Stimulated activated CD4-positive, alpha-beta T cell treated with anti-CD3 and anti-CD28 coated beads, Interleukin-4, amount 100 ng/mL, for 1 hour (primary cell): ENCODE data around the gene SELPLG.
"Not testable (repeated sequence)": the region's sequence is repeated elsewhere in the genome, so short reads cannot be mapped to it uniquely, and the experiment has no call there.

Source experiments
- DNase-seq: peaks from one replicate; pipeline ENCODE4 v3.0.0-alpha.2; 2020

Gene SELPLG, protein sequence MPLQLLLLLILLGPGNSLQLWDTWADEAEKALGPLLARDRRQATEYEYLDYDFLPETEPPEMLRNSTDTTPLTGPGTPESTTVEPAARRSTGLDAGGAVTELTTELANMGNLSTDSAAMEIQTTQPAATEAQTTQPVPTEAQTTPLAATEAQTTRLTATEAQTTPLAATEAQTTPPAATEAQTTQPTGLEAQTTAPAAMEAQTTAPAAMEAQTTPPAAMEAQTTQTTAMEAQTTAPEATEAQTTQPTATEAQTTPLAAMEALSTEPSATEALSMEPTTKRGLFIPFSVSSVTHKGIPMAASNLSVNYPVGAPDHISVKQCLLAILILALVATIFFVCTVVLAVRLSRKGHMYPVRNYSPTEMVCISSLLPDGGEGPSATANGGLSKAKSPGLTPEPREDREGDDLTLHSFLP

DNA sequence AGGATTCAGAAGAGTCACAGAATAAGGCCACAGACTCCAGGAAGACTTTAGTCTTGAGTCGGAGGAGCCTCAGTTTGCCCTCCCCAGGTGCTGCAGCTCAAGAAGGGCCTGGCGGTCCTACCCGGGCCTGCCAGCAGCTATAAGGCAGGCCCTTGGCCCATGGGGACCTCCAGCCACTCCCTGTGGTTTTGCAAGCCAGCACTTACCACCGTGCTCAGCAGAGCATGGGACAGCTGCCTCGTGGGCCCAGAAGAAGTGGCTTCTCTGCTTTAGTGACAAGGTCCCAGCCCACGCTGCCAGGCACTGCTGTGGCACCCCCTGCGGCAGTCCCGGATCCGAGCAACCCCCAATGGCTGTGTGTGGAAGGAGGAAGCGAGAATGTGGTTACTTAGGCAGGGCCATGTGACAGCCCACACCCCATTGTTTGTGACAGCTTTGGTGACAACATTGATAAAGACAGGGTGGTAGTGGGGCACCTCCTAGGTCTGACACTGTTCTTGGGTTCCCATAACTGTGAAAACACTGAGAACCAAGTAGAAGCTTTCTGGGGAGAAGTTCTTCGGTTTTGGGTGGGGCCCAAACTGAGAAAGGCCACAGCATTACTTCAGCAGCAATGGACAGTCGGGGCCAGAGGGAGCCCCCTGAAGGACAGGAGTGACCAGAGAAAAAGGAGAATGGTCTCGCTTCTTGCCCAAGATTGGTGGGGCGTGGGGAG is at the start of gene SELPLG:
TSS of gene SELPLG (minus strand) at position 361 of the 715 bp plus-strand sequence. CDS start 9,587 bp downstream, outside the sequence.
- peak; percentile 78 for DNase-seq

DNA sequence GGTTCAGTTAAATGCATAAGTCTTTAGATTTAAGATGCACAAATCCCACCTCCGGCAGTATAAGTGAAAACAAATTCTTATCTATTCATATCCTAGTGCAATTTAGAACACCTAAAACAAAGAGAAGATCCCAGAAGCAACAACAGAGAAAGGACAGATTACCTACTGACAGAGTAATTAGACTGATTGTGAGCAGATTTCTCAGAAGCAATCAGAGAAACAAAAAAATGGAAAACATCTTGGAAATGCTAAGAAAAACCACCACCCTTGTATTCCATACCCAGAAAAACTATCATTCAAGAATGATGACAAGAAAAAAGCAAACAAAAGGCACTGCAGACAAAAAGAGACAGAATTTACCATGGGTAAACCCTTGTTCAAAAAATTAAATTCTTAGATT is 47.6 kb upstream of the SELPLG start:
- no peak for DNase-seq

DNA sequence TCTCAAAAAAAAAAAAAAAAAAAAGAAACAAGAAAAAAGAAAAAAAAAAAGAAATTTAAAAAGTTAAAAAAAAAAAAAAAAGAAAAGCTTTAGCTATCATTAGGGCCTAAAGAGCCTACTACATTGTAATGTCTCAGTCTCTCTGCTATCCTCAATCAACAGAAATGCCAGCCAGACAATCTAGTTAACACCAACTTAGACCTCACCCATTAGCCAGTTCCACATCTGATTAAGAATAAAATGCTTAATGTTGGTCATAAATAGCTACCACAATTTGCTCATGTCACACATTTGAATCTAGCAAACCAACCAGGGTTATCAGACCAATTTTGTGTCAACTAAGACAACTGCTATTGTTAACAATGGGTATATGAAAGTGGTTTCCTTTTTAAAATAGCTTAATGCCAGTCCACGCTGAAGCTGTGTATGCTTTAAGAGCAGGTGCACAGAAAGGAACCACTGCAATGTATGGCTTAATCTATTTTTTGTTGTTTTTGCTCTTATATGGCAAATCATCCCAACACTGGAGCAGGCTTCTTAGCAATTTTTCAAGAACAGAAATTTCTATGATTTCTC is 45.5 kb upstream of the SELPLG start:
- no peak for DNase-seq

DNA sequence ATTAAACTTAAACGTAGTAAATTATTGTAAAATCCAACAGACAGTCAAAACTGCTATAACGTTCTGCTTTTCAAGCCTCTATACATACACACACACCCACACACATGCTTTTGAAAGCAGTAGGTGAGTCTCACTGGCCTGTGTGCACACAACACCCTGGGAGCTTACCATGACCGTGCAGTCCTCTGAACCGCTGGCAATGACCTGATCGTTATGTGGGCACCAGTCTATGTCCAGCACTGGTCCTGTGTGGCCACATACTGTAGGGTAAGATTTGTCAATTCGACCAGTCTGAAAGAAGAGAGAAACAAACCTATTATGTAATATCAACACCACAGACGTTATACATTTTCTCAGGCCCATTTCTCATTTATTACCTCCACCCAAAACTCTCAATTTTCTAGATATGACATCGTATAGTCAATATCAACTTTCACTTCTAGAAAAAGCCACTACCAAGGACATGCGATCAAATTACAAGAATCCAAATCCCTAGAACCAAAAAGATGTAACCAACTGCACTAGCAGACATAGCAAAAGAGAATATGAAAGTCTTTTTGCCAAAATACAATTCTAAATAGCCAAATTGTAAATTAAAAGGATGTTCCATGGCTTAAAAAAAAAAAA is 44.5 kb upstream of the SELPLG start:
- no peak for DNase-seq

DNA sequence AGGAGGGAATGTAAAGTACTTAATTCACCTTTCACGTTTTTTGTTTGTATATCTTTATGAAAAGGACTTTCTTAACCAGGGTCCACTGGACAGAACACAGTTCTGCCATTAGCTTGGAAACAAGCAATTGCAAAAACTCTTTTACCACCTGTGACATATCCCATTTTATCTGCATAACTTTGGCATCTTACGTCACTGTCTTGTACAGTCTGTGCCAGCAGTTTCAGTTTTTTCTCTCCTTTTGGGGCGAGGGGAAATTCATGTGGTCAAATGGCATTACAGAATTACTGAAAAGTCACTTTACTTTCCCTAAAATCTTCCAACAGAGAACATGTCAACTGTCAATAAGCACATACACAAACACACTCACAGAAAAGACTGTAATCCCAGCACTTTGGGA is 43.7 kb upstream of the SELPLG start:
- DNase-seq = no peak

DNA sequence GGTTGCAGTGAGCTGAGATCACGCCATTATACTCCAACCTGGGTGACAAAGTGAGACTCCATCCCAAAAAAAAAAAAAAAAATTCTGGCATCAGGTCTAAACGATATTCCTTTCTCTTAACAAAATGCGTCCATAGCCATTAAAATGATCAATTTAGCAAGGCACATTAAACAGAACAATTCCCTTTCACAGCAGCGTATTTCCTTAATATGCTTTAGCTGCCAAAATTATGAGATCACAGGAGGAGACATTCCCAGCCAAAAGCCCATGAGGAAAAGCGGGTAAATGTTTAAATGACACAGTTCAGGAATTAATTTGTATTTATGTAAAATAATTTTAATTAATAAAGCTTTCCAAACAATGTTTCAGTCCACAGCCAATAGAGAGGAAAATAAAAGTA is 43.0 kb upstream of the SELPLG start:
- no peak for DNase-seq

DNA sequence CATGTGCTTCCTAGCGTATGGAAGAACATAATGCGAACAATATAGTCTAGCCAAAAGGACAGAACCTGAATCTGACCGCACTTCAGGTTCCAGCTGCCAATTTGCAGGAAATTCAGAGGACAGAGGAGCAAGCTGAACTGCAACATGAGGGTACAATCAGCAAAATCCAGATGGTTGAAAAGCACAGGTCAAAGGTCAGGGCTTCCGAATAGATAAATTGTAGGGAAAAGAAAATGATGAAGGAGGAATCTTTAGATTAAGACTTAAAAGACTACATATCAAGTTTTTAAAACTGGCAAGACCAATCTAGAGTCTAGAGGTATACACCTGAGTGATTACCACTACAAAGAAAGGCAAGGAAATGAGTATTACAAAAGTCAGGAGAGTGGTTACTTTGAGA is 42.1 kb upstream of the SELPLG start:
- DNase-seq = no peak

DNA sequence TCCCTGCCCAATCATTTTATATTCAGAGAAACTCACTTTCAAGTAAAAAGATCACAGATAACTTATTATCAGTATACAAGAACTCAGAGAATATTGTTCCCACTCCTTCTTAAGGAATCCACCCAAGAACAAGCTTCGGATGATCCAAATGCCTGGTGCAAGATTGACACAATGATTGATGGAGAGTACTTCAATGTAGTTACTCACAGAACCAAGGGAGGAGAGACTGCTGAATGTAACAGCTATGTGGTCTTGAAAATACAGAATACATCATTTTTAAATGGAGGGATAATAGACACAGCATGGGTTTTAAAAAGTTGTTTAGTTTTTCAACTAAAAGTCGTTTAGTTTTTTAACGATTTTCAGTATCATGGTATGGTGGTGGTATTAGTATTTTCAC is 38.4 kb upstream of the SELPLG start:
- DNase-seq = no peak

DNA sequence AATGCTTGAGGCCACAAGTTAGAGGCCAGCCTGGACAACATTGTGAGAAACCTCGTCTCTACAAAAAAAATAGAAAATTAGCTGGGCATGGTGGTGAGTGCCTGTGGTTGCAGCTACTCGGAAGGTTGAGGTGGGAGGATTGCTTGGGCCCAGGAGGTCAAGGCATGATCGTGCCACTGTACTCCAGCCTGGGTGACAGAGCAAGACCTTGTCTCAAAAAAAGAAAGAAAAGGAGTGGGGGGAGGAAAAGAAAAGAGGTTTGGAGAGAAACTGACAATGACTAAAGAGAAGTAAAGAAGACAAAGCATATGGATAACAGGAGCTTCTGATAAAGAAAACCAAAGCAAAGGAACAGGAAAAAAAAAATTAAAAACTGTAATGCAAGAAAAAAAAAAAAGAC is 37.4 kb upstream of the SELPLG start:
- no peak for DNase-seq

DNA sequence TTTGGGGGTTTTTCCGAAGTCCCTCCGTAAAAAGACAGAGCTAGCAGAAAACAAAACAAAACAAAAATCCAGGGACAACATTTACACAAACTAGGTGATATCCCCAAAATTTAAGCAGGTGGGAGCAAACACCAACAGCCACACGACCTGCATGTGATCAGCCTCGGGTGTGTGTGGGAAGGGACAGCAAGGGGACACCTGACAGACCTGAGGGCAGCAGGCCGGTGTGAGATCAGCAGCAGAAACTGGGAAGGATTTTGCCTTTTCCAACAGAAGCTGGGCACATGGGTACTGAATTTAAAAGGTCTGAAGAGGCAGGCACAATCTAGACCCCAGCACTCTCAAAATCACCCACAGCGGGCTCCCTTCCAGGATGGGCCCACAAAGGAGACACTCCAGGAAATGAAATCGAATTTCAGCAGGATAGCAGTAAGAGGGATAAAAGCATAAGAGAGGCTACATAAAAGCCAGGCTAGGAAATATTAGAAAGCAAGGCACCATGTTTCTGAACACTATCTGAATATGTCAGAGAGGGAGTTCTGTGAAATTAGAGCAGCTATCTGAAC is 36.5 kb upstream of the SELPLG start:
- no peak for DNase-seq

DNA sequence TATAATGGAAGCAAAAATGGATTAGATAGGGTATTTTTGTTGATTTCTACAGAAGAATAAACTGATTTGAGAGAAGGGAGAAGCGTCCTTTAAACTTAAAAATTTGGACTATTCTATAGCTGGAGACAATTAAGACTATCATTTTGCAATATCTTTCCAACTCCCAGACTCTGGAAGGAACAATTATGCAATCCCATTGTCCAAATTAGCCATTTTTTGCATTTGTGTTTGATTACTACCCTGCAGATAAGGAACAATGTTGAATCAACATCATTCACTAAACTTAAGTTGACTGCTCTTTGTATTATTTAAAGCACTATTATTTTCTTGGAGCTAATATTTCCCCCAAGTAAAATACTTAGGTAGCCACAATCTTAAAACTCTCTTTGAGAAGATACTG is 34.8 kb upstream of the SELPLG start:
- DNase-seq = no peak

DNA sequence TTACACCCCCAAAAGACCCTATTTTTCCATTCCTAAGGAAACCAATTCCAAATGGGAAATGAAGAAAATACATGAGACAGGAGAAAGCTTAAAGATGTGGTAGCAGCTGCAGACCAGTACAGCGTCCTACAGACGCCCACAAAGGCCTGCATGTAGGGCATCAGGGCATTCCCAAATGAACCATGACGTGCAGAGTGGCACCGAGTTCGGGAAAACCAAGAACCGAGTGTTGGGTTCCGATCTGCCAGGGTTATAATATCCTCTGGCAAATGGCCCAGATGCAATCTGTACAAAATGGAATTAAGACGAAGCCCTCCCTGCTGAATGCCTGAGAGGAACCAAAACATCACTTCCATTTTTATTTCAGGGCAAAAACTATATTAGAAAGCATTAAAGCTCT is 34.4 kb upstream of the SELPLG start:
- no peak for DNase-seq

DNA sequence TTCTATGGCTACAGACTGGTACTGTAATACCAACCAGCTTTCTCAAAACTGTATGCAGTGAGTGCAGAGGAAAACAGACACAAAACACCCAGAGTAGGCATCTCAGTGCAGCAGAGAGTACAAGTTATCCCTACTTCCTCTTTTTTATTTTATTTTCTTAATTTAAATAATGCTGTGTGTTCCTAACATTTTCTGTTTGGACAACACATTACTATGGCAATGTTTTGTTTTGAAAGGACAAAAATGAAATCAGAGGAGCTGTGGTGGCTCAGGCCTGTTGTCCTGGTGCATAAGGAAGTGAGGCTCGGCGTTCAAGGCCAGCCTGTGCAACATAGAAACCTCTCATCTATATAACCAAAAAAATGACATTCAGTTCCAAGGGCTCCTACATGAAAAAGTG is 33.7 kb upstream of the SELPLG start:
- no peak for DNase-seq

DNA sequence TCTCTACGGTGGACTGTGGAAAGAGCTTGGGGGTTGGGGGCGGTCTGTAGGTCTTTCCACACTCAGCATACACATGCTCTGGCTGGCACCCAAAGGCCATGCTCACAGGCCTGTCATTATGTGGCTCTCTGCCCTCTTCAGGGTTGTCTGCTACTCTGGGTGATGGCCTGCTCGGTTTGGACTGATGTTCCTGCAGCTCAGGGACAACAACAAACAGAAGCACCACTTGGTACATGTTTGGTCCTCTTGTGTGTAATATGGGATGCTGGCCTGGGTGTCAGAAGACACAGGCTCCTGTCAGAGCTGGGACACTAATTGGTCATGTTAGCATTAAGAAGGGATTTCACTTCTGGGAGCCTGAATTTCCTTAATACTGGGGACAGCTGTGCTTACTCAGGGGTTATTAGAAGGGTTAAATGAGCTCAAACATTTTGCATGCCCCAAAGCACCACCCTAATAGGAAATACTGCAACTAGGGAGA is 32.7 kb upstream of the SELPLG start:
- no peak for DNase-seq

DNA sequence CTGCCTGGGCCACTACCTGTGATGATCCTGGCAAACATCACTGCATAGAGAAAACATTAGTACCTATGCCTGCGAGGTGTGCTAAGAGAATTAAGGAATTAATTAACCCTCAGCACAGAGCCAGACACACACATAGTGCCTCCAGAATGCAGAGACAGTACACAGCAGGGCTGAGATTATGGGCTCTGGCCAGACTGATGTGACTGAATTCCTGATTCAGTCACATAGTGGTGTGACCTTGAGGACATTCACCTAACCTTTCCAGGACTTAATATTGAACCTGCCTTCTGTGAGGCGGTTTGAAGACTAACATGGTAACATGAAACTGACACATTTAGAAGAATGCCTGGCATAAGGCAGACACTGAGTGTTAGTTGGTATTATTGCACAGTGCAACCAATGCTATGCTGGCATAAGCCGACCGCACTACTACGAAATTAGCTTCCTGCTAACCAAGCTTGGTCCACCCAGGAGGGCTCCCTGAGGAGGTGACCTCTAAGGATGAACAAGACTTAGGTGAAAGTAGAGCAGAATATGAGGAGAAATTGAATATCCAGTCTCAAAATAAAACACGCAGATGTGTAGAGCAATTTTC is 32.0 kb upstream of the SELPLG start:
- DNase-seq = no peak

DNA sequence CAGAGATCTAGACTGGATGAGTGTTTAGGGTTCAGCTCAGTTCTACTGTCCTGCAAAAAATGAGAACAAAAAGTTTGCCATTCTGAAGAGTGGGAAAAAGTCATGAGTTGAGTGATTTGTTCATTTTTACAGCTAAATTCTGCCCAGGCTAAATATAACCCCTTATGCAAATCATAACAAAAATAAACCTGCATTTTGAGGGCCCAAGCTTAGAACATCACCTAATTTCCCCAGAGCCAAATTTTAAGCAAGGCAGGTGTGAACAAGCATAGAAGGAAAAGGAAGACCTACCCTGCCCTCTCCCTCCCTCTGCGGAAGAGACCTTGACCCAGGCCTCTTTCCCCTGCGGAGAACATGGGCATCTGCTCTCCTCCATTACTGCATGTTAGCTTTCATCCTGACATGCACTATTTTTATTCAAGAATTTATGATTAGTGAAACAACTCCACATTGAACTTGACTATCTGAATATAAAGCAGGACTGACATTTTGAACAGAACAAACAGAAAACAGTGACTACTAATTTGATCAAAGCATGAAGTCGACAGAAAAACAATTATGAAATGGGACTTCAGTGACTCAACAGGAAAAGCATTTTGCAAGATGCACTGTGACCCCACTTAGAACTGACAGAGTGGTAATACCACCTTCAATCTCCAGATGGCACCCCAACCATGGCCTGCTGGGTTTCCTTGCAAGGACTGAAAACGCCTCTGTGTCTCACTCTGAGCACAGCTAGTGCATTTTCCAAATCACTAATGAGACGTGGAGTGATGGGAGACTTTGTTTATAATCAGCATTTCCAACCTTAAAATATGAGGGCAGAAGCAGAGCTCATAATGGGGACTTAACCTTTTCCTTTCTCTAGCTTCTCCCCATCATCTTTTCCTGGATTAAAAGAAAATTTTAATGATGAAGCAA is 30.9 kb upstream of the SELPLG start:
- DNase-seq = peak; percentile 73

DNA sequence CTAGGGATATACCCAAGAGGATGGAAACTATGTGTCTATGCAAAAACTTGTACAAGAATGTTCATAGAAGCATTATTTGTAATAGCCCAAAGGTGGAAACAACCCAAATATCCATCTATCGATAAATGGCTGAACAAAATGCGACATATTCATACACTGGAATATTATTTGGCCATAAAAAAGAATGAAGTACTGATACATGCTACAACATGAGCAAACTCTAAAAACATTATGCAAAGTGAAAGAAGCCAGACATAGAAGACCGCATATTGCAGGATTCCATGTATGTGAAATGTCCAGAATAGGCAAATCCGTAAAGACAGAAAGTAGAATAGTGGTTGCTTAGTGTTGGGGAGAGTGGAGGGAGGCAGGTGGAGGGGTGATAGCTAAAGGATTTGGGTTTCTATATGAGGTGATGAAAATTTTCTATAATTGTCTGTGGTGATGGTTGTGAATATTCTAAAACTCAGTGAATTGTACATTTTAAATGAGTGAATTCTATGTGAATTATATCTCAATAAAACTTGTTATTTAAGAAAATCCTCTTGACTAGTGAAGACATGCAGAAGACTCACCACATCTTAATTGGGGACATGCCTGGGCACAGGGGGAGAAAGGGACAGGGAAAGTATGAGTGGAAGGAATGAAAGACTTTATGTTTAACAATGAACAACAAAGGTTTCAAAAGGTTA is 29.8 kb upstream of the SELPLG start:
- no peak for DNase-seq

DNA sequence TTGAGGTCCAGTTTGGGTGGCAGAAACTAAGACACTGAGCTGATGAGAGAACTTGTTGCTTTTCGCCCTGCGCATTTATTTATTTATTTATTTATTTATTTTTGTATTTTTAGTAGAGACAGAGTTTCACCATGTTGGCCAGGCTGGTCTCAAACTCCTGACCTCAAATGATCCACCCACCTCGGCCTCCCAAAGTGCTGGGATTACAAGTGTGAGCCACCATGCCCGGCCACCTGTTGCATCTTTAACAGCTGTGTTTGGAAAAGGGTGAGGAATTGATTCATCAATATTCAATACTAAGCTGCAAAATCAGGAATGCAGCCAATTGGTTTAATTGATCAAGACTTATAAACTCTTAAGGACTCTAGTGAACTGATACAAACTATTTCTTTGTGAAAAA is 24.4 kb upstream of the SELPLG start:
- not testable (repeated sequence) for DNase-seq

DNA sequence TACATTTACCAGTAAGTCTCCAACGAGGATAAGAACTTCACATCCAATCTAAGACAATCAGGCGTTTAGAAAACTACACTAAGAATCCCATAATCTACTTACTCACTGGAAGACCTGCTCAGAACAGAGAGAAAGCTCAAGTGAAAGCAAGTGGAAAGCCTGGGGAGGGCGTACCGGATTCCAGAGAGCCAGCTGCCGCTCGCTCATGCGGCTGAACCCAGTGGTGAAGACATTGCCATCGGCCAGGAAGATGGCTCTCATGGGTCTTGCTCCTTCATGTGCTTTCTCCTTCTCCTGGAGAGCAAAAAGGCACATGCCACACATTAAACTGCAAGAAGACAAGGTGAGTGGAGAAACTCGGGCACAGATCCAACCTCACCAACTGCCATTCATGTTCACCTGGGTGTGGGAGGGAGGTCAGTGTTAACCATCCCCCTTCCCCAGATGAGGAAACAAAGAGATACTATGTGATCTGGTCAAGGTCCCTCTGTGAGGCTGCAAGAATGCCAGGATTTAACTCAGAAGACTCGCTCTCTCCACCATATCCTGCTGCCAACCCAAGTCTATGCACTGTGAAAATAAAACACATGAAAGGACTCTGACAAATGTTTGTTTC is 23.5 kb upstream of the SELPLG start:
- DNase-seq = no peak

DNA sequence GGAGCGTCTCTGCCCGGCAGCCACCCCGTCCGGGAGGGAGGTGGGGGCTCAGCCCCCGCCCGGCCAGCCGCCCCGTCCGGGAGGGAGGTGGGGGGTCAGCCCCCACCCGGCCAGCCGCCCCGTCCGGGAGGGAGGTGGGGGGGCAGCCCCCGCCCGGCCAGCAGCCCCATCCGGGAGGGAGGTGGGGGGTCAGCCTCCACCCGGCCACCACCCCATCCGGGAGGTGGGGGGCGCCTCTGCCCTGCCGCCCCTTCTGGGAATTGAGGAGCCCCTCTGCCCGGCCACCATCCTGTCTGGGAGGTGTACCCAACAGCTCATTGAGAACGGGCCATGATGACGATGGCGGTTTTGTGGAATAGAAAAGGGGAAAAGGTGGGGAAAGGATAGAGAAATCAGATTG is 22.6 kb upstream of the SELPLG start:
- not testable (repeated sequence) for DNase-seq

DNA sequence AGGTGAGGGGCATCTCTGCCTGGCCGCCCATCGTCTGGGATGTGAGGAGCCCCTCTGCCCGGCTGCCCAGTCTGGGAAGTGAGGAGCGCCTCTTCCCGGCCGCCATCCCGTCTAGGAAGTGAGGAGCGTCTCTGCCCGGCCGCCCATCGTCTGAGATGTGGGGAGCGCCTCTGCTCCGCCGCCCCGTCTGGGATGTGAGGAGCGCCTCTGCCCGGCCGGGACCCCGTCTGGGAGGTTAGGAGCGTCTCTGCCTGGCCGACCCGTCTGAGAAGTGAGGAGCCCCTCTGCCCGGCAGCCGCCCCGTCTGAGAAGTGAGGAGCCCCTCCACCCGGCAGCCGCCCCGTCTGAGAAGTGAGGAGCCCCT is 22.1 kb upstream of the SELPLG start:
- DNase-seq = not testable (repeated sequence)
